HG03442 (cell line): ENCODE data around the gene ZNF598.
"Not testable (repeated sequence)": the region's sequence is repeated elsewhere in the genome, so short reads cannot be mapped to it uniquely, and the experiment has no call there.

Experiments
- ATAC-seq: cut with Tn5 transposase; IDR thresholded peaks from one replicate; pipeline ENCODE4 v1.9.1; 2021; ENCODE audit warnings: mild to moderate bottlenecking, moderate library complexity; ENCODE audit not compliant: unreplicated experiment

ZNF598 gene

DNA sequence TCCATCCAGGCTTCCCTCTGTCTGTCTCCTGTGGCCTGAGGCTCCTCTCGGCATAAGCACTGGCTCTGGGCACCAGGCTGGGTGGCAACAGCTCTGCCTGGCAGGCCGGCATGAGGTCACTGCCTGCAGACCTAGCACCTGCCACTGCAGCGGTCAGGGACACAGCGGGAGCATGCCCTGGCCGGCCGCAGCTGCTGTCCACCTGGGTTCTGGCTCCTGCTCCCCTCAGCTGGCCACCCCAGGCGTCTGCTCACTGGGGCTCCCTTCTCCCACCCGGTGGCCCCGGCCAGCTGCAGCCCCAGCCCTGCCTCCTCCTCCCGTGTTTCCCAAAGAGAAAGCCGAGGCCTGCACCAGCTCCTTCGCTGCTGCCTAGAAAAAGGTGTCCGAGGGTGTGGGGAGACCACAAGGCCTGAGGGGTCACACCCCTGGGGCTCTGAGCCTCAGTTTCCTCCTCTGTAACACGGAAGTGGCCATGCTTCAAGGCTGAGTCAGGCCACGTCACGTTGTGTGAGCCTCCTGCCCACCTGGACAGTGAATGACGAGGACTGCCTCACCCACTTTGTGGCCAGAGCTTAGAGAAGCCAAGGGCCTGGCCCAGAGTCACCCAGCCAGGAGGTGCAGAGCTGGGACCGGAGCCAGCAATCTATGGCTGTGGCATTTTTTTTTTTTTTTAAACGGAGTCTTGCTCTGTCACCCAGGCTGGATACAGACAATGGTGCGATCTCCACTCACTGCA lies 31.3 kb upstream of the ZNF598 start:
- ATAC-seq: no peak

DNA sequence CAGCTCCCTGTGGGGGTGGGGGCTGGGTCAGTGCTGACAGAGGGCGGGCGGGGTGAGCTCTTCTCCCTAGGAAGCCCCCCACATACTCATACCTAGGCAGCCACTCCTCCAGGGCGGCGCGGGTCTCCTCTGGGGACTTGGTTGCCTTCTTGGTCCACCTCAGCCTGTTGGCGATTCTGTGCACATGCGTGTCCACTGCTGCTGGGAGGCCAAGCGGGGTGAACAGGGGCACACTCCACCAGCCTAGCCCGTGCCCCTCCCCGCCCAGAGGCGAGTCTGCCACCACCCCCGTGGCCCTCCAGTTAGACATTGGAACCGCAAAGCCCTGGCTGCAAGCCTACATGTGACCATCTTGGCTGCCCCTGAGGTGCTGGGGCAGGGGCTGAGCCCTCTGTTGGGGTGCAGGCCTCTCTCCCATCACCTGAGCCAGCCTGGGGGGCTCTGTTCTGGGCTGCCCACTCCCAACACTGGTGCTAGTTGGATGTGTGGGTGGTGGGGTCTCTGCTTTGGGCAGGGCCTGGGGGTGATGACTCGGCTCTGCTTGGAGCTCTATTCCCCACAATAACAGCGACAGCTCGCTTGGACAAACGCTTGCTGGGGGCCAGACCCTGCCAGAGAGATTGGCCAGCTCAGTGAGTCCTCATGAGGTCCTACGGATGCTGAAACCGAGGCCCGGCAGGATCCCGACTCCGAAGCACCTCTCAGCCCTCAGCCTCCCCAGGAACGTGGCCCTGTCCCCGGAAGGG lies 30.6 kb upstream of the ZNF598 start:
- no peak for ATAC-seq

DNA sequence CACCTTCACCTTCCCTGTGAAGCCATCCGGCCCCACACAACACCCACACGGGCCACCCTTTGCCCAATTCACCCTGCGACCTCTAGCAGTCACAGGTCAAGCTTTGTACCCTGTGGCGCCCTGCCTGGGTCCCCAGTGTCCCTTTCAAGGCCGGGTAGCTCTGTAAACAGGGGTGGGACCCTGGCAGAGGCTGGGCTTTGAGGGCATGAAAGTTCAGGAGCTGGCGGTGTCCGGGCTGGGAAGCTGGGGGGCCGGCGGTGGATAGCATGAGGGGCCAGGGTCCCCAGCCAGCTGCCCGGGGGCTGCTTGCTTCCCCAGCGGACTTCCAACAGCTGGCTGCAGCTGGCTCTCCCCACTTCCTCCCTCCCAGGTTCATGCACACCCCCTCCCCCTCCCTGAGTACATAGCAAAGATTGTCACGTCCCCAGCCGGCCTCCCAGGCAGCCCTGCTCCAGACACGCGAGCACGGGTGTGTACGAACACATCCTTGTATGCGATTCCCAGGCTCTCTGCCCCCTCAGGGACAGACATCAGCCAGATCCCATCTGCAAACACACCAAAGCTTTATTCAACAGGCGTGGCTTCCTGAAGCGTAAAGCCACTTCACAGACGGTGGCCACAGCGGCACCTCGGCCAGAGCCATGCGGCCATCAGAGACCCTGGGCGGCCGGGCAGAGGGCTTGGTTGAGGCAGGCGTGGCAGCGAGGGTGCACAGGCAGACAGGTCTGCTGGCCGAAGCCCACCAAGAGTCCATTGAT lies 29.8 kb upstream of the ZNF598 start:
- no peak for ATAC-seq

DNA sequence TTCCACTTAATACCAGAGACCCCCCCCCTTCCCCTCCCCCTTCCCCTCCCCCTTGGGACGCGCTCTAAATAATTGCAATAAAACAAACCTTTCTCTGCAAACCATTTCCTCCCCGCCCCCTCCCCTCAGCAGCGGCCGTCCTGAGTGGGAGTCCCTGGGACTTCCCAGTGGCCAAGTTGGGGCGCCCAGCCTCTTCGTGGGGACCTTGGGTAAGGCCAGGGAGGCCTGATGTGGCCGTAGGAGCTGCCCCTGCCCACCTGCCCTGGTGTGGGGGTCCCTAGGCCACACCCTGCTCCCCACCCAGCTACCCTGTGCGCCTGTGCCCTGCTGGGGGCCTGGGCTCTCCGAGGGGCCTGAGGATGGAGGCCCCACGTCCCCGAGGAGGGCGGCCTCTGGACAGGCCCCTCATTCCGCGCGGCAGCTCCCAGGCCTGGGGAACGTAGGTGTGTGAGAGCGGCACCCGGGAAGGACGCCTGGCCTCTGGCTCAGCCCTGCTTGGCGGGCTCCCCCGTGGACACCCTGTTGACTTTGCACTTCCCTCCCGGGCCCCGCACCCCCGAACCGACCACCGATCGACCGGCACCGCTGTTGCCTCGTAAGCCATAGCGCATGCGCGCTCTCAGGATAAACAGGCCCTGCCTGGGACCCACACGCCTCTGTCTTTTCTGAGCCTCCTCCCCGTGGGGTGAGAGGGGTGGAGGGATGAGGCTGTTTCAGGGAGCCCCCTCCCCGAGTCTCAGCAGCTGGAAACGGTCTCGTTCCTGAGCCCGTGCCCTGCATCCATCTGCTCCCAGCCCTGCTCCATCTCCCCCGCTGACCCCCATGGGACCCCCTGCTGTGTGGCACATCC lies 29.0 kb upstream of the ZNF598 start:
- ATAC-seq: no peak

DNA sequence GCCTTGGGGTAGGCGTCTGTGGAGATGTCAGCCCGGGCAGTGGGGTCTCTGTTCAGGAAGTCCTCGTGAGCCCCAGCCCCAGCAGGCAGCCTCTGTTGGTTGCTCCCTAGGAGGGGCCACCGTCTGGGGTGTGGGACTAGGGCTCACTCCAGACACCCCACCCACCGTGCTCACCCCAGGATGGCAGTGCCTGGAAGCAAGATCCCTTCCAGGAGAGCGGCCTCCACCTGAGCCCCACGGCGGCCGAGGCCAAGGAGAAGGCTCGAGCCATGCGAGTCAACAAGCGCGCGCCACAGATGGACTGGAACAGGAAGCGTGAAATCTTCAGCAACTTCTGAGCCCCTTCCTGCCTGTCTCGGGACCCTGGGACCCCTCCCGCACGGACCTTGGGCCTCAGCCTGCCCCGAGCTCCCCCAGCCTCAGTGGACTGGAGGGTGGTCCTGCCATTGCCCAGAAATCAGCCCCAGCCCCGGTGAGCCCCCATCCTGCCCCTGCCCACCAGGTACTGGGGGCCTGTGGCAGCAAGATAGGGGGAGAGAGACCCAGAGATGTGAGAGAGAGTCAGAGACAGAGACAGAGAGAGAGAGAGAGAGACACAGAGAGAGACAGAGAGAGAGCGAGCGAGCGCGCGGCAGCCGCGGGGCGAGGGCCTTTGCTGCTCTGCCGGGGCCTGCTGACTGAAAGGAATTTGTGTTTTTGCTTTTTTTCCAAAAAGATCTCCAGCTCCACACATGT lies 28.2 kb upstream of the ZNF598 start:
- ATAC-seq: no peak

DNA sequence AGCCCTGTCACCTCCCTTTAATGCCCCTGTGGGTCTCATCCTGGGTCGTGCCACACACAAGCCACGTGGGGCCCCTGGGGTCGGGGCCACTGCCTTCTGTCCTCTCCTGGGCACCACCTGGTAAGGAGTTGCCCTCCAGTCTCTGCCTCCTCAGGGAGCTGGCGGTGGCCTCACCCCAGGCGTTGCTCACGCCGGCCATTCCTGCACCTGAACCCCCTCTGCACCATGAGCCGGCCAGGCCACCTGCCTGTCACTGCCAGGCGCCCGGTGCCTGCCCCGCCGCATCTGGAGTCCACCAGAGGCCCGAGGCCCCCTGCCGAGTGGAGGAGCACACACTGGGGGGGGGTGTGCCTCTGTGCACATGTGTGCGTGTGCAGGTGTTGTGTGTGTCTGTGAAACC lies 27.5 kb upstream of the ZNF598 start:
- ATAC-seq: no peak

DNA sequence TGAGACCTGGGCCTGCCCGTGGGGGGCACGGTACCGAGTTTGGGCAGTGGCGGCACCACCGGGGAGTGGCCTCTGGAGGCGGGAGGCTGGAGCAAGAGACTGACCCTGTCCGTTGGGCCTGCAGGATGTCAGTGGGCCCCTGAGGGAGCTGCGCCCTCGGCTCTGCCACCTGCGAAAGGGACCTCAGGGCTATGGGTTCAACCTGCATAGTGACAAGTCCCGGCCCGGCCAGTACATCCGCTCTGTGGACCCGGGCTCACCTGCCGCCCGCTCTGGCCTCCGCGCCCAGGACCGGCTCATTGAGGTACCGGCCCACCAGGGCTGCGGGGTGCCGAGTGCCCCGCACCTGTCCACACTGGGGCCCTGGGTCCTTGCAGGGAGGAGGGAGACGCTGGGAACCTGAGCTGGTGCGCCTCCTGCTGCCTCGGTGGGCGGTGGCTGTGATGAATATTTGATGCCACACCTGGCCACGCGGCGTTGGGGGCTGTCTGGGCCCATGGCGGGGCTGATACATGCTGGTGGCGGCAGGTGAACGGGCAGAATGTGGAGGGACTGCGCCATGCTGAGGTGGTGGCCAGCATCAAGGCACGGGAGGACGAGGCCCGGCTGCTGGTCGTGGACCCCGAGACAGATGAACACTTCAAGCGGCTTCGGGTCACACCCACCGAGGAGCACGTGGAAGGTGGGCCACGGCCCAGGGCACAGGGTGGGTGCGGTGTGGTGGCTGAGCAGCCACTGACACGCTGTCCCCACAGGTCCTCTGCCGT lies 26.8 kb upstream of the ZNF598 start:
- no peak for ATAC-seq

DNA sequence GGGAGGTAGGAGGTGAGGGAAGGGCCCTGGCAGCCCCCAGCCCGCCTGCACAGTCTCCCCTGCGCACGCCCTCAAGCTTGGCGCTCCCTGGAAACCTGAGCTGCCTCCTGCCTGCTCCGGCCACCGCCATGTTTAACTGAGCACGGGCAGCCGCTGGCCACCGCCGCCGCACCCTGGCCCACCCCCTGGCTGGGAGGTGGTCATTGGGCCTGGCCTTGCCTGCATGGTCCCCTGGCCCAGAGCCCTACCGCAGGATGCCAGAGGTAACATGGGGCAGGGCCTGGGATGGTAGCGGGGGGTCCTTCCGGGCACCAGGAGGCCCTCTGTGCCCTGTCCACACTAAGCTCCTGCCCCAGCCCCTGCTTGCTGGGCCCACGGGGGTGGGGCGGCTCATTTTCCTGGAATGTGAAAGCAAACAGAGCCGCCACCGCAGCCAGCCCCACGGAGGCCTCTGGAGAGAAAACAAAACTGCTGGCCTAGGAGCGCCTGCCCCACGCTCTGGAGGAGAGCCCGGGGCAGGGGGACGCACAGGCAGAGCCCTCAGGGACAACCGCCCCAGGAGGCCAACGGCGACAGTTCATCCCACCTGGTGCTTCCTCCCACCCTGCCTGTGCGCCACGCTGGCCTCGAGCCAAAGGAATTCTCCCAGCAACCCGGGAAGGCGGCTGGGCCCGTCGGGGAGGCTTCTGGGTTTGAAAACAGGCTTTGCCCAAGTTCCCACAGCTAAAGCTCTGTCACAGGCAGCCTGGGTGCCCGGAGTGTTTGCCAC lies 26.0 kb upstream of the ZNF598 start:
- ATAC-seq: no peak

DNA sequence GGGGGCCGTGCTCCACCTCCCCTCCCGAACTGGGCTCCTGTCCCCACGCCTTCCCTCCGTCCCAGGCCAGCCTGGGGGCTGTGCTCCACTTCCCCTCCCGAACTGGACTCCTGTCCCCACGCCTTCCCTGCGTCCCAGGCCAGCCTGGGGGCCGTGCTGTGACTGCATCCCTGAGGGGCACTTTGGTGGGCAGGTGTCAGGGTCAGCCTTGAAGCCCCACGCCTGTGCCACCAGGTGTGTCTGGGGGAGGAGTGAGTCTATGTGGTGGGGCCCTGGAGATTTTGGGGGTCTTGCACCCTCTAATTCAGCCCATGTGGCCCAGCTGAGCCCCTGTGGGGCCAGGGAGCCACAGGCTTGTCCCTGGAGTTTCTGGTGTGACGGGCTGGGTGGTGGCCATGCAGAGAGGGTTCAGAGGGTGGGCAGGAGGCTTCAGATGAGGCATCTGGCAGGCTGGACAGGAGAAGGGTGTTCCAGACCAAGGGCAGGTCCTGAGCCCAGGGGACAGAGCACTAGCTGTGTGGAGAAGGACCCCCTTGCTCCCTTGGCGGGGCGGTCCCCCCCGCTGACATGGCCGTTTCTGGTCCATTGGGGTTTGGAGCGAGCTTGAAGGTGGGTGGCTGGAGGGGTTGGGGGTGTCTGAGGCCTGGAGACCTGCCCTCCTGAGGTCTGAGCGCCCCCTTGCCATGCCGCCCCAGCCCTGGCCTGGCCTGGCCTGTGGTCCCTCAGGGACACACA lies 25.2 kb upstream of the ZNF598 start:
- no peak for ATAC-seq

DNA sequence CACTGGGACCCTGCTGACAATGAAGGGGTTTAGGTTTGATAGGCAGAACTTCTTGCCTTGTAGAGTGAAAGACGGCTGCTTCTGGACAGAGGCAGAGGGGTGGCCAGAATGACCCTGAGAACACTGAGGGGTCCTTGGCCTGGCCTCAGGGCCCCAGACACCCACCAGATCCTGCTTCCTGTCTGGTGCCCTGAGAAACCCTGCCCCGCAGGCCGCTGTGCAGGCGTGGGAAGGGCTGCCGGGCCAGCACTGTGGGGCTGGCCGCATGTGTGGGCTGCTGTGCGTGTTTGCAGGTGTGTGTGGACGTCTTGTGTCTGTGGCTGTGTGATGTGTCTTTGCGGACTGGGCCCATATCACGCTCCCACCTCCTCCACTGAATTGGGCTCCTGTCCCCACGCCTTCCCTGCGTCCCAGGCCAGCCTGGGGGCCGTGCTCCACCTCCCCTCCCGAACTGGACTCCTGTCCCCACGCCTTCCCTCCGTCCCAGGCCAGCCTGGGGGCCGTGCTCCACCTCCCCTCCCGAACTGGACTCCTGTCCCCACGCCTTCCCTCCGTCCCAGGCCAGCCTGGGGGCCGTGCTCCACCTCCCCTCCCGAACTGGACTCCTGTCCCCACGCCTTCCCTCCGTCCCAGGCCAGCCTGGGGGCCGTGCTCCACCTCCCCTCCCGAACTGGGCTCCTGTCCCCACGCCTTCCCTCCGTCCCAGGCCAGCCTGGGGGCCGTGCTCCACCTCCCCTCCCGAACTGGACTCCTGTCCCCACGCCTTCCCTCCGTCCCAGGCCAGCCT lies 24.5 kb upstream of the ZNF598 start:
- ATAC-seq: not testable (repeated sequence)

DNA sequence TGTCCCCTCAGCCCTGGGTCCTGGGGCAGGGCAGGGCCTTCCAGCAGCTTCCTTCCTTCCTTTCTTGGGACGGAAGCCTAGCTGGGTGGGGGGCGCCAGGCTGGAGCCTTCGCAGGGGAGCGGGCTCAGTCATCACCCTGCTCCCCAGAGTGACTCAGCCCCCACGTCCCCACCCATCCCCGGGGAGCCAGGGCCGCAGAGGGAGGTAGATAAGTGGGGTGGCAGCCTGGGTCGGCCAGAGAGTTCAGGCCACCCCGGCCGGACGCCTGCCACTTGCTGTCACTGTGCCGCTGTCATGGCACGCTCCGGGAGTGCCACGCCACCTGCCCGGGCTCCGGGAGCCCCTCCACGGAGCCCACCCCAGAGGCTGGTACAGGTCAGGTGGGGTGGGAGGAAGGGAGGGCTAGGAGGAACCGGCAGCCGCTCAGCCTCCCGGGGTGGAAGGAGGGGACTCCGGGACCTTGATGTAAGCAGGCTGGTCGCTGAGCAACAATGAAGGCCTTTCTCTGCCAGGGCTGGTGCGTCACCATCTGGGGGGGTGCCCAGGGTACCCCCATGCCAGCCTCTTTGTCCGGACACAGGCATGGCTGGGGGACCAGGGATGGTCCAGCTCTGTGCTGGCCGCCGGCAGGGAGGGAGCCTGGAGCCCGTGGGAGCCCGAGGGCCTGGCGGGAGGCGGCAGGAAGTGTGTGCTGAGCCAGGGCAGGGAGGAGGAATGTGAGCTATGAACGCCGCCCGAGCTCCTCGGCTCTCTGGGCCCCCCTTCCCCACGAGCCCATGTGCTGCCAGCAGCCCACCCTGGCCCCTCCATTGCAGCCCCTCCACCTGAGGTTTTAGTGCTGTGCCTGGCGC lies 23.7 kb upstream of the ZNF598 start:
- ATAC-seq: no peak

DNA sequence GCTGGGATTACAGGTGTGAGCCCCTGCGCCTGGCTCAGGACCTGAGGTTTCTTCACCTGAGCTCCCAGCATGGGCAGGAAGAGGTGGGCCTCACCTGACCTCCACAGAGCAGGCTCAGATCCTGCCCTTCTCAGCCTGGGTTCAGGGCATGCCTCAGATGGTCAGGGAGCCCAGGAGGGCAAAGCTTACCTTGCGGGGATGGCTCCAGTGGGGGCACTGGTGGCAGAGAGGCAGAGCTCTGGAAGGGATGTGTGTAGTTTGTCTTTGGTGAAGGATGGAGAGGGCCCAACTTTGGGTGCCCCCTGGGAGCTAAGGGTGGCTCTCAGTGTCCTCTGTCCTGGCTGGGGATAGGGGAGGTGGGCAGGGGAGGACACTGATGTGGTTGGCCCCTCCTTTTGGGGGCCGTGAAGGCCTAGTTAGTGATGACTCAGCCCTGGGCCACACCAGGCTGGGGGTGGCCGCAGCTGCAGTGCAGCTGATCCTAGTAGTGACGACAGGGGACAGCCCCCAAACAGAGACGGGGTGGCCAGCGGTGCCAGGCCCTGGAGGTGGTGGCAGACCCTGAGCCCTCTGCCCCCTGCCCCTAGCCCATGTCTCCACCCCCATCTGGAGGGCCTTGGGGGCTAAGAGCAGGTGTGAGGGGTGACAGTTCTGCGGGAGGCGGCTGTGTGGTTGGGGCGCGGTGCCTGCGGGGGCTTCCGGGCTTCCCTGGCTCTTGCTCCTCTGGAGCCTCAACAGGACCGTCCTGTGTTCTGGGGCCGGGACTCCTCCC lies 22.9 kb upstream of the ZNF598 start:
- ATAC-seq: no peak

DNA sequence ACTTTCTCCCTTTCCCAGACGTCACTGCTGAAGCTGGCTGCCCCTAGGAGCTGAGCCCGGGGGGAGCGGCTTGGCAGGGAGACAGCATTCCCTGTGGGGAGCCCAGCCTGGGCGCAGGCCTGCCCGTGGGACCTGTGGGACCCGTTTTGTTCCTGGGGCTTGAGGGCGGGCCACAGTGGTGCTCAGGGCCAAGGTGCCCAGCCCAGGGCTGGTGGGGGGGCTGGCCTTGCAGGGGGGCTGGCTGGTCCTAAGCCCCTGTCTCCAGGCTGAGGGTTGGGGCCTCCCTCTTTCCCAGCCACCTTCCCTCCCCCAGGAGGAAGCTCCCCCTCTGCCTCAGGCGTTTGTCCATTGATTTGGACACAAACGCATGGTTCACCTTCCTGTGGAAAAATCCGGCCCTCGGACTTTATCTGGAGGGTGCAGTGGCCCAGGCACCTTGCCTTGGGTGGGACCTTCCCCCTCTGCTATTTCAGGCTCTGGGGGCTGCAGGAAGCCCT lies 21.5 kb upstream of the ZNF598 start:
- no peak for ATAC-seq

DNA sequence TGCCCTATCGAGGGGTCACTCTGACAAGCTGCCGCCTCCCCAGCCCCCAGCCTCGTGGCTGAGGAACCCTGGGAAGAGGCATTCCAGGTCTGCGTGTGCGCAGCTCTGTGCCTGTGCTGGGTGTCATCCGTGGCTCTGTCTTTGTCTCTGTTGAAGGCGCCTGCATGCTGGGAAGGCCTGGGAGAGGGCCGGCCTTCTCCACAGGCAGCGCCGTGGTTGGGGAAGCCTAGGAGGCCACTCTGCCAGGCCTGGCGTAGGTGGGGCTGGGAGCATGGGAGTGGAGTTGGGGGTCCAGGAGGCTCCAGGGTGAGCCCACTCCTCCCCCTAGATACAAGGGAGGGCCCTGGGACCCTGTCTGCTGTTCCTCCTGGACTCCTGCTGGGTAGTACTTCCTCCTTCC lies 20.4 kb upstream of the ZNF598 start:
- ATAC-seq: no peak

DNA sequence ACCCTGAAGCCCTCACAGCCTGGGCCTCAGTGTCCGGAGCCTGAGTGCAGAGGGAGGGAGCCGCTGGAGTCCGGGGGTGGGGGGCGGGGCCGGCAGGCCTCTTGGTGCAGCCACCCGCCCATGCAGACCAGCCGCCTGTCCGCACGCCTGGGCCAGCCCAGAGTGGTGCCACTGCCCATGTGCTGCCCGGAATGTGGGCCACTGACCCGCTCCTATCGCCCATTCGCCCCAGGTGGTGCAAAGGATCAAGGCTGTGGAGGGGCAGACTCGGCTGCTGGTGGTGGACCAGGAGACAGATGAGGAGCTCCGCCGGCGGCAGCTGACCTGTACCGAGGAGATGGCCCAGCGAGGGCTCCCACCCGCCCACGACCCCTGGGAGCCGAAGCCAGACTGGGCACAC lies 19.7 kb upstream of the ZNF598 start:
- ATAC-seq: no peak
